ENCODE data around the gene DCDC2. TPM values are rescaled to one million over a fixed set of nuclear protein-coding genes. Genes with fewer than 3 reads are reported as not detected.
"Not testable (repeated sequence)": the region's sequence is repeated elsewhere in the genome, so short reads cannot be mapped to it uniquely, and the experiment has no call there.

Gene DCDC2
- not detected for total RNA-seq
- polyA plus RNA-seq = under 1 TPM in 1 of 4 donors, not detected in 3; 0.39 TPM

DNA sequence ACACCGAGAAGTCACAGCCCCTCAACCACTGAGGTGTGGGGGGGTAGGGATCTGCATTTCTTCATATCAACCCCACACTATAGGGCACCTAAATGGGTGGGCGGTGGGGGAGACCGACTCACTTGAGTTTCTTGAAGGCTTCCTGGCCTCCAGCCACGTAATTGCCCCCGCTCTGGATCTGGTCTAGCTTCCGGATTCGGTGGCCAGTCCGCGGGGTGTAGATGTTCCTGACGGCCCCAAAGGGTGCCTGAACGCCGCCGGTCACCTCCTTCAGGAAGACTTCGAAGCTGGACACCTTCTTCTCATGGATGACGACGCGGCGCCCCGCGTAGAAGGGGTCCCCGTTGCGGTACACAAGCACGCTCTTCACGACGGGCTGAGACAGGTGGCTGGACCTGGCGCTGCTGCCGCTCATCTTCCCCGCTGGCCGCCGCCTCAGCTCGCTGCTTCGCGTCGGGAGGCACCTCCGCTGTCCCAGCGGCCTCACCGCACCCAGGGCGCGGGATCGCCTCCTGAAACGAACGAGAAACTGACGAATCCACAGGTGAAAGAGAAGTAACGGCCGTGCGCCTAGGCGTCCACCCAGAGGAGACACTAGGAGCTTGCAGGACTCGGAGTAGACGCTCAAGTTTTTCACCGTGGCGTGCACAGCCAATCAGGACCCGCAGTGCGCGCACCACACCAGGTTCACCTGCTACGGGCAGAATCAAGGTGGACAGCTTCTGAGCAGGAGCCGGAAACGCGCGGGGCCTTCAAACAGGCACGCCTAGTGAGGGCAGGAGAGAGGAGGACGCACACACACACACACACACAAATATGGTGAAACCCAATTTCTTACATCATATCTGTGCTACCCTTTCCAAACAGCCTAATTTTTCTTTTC, at the start of gene DCDC2:
Gene DCDC2, minus strand, starts transcription at position 724 of the 883 bp plus-strand sequence. Its CDS starts 309 bp downstream, at position 415.
- Histone ChIP-seq H3K27ac (ENCODE audit: insufficient read depth, low read length, poor library complexity, severe bottlenecking) (no peak within 1 kb of the TSS), H3K4me3 (ENCODE audit: low read depth, low read length) (peak within 1 kb of the TSS; percentile 38), H3K36me3 (ENCODE audit: control insufficient read depth, insufficient read depth, low read length) (no peaks in the 10 kb centered on the region), H3K9me3 (ENCODE audit: control insufficient read depth in 2 of 2, low read length in 2 of 2) (no peaks in the 10 kb centered on the region), H3K4me1 (ENCODE audit: control insufficient read depth, insufficient read depth, low read length, poor library complexity, severe bottlenecking) (peaks cover 21% of the 10 kb centered on the region), H3K27me3 (ENCODE audit: control insufficient read depth, insufficient read depth, low read length) (peaks cover 9% of the 10 kb centered on the region)
- Mint-ChIP-seq H3K9me3 (peaks cover 0 to 2% (median 0%) of the 10 kb centered on the region in 7 donors), H3K4me1 (peaks cover 0 to 26% (median 21%) of the 10 kb centered on the region in 4 donors), H3K36me3 (no peaks in the 10 kb centered on the region), H3K27ac (peak within 1 kb of the TSS in 1 of 3 donors; percentile 21), H3K27me3 (peaks cover 30% of the 10 kb centered on the region), H3K4me3 (peak within 1 kb of the TSS; percentile 76 to 86 (median 77))
- peak; percentile 18 to 38 for ATAC-seq (ENCODE audit: low read depth in 2 of 2)
- peak; percentile 6 to 58 (median 41) for DNase-seq

DNA sequence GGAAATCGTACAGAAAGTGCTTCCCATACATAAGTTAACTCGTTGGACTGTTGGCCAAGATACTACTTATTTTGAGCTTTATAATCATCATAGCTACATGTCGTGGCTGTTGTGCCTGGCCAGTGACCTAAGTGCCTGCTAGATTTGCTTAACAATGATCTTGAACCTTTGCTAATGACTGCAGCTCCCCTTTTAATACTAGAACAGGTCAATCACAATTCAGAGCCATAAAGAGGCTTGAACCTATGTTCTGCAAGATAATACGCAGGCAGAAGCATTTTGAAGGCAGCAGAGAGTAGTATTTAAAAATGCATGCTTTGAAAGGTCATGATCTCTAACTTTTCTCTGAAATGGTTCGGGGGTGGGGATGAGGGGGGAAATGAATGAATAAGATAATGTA, 47.4 kb upstream of the DCDC2 start:
- H3K27me3 ChIP-seq (ENCODE audit: control insufficient read depth, insufficient read depth, low read length) = peaks cover 3% of the 10 kb centered on the region
- no peak overlapping the region for H3K4me3 ChIP-seq (ENCODE audit: low read depth, low read length)
- H3K4me3 Mint-ChIP-seq = peak overlapping the region in 3 of 4 donors; percentile 10 to 25 (median 17)
- H3K36me3 Mint-ChIP-seq = peaks cover 11% of the 10 kb centered on the region
- H3K4me1 ChIP-seq (ENCODE audit: control insufficient read depth, insufficient read depth, low read length, poor library complexity, severe bottlenecking) = peaks cover 21% of the 10 kb centered on the region
- H3K36me3 ChIP-seq (ENCODE audit: control insufficient read depth, insufficient read depth, low read length) = peaks cover 26% of the 10 kb centered on the region
- H3K9me3 Mint-ChIP-seq = peaks cover 0 to 1% (median 0%) of the 10 kb centered on the region in 7 donors
- no peak for DNase-seq
- no peaks in the 10 kb centered on the region for H3K9me3 ChIP-seq (ENCODE audit: control insufficient read depth in 2 of 2, low read length in 2 of 2)
- no peak overlapping the region for H3K27ac ChIP-seq (ENCODE audit: insufficient read depth, low read length, poor library complexity, severe bottlenecking)
- no peak for ATAC-seq (ENCODE audit: low read depth in 2 of 2)
- peaks cover 13% of the 10 kb centered on the region for H3K27me3 Mint-ChIP-seq
- H3K27ac Mint-ChIP-seq = peak overlapping the region in 1 of 3 donors; percentile 26
- peaks cover 11 to 40% (median 27%) of the 10 kb centered on the region in 4 donors for H3K4me1 Mint-ChIP-seq

DNA sequence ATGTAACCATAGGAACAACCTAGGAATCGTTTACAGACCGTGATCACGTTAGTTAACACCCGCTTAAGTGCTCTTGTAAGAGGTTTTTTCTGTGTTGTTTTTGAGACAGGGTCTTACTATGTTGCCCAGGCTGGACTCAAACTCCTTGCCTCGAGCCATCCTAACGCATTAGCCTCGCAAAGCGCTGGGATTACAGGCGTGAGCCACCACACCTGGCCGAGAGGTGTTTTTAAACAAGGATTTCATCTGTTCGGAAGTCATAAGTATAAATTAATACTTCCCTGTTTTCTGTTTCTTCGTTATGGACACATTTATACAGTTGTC, 45.6 kb upstream of the DCDC2 start:
- Histone ChIP-seq H3K9me3 (ENCODE audit: control insufficient read depth in 2 of 2, low read length in 2 of 2) (no peaks in the 10 kb centered on the region), H3K4me3 (ENCODE audit: low read depth, low read length) (peak overlapping the region; percentile 90), H3K27me3 (ENCODE audit: control insufficient read depth, insufficient read depth, low read length) (peaks cover 3% of the 10 kb centered on the region), H3K36me3 (ENCODE audit: control insufficient read depth, insufficient read depth, low read length) (peaks cover 14% of the 10 kb centered on the region), H3K27ac (ENCODE audit: insufficient read depth, low read length, poor library complexity, severe bottlenecking) (no peak overlapping the region), H3K4me1 (ENCODE audit: control insufficient read depth, insufficient read depth, low read length, poor library complexity, severe bottlenecking) (peaks cover 21% of the 10 kb centered on the region)
- ATAC-seq (ENCODE audit: low read depth in 2 of 2) (peak in 1 of 2 donors; percentile 9), DNase-seq (no peak)
- Mint-ChIP-seq H3K4me1 (peaks cover 11 to 40% (median 23%) of the 10 kb centered on the region in 4 donors), H3K9me3 (peaks cover 0 to 2% (median 0%) of the 10 kb centered on the region in 7 donors), H3K36me3 (peaks cover 4% of the 10 kb centered on the region), H3K27me3 (peaks cover 24% of the 10 kb centered on the region), H3K4me3 (peak overlapping the region; percentile 88 to 97 (median 93)), H3K27ac (peak overlapping the region in 2 of 3 donors; percentile 91 to 94)

DNA sequence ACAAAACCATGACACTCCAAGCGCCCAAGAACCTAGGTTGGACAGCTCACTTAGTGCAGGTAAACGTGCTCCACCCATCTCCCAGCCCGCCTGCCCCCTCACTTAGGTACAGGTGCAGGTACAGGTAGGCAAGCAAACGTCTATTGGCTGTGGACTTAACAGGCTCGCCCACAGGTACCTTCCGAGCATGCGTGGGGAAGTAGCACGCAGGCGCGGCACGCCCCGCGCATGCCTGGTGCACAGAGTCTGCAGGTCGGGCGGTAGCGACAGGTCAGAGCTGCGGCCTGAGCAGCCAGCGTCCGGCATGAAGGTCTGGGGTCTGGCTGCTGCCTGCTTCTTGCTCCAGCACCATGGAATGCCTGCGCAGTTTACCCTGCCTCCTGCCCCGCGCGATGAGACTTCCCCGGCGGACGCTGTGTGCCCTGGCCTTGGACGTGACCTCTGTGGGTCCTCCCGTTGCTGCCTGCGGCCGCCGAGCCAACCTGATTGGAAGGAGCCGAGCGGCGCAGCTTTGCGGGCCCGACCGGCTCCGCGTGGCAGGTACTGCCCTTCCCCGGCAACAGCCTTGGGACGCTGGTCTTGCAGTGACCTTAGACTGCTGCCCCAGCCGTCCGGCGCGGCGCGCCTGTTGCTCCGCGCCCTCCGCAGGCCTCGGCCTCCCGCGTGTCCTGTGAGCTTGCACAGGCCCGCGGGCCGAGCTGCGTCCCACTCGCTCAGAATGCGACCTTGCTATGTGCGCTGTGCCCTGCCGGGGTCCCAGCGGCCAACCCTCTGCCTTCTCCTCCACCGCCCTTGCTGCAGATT, 45.0 kb upstream of the DCDC2 start, which contains the start of gene MRS2:
Gene MRS2, plus strand, starts transcription at position 240 of the 804 bp plus-strand sequence. Its CDS starts 111 bp downstream, at position 351.
- Histone ChIP-seq H3K4me1 (ENCODE audit: control insufficient read depth, insufficient read depth, low read length, poor library complexity, severe bottlenecking) (peaks cover 21% of the 10 kb centered on the region), H3K9me3 (ENCODE audit: control insufficient read depth in 2 of 2, low read length in 2 of 2) (no peaks in the 10 kb centered on the region), H3K36me3 (ENCODE audit: control insufficient read depth, insufficient read depth, low read length) (peaks cover 10% of the 10 kb centered on the region), H3K27ac (ENCODE audit: insufficient read depth, low read length, poor library complexity, severe bottlenecking) (peak within 1 kb of the TSS; percentile 39), H3K27me3 (ENCODE audit: control insufficient read depth, insufficient read depth, low read length) (peaks cover 3% of the 10 kb centered on the region), H3K4me3 (ENCODE audit: low read depth, low read length) (peak within 1 kb of the TSS; percentile 90)
- ATAC-seq (ENCODE audit: low read depth in 2 of 2) (peak; percentile 86 to 90), DNase-seq (peak; percentile 63 to 86 (median 75))
- Mint-ChIP-seq H3K4me3 (peak within 1 kb of the TSS; percentile 88 to 97 (median 93)), H3K27me3 (peaks cover 28% of the 10 kb centered on the region), H3K27ac (peak within 1 kb of the TSS; percentile 56 to 94 (median 91)), H3K36me3 (peaks cover 4% of the 10 kb centered on the region), H3K9me3 (peaks cover 0 to 2% (median 0%) of the 10 kb centered on the region in 7 donors), H3K4me1 (peaks cover 11 to 39% (median 23%) of the 10 kb centered on the region in 4 donors)

DNA sequence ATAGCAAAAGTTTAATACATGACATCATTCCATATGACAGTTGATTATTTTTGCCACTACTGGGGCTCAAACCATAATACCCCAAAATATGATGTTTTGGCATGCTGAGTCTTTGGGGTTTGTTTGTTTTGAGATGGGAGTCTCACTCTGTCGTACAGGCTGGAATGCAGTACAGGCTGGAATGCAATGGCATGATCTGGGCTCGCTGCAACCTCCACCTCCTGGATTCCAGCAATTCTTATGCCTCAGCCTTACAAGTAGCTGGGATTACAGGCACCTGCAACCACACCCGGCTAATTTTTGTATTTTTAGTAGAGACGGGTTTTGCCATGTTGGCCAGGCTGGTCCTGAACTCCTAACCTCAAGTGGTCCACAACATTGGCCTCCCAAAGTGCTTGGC, 43.6 kb upstream of the DCDC2 start:
- Histone ChIP-seq H3K9me3 (ENCODE audit: control insufficient read depth in 2 of 2, low read length in 2 of 2) (peaks cover 0 to 3% of the 10 kb centered on the region in 2 experiments), H3K27me3 (ENCODE audit: control insufficient read depth, insufficient read depth, low read length) (peaks cover 11% of the 10 kb centered on the region), H3K27ac (ENCODE audit: insufficient read depth, low read length, poor library complexity, severe bottlenecking) (no peak overlapping the region), H3K4me3 (ENCODE audit: low read depth, low read length) (no peak overlapping the region), H3K36me3 (ENCODE audit: control insufficient read depth, insufficient read depth, low read length) (peaks cover 2% of the 10 kb centered on the region), H3K4me1 (ENCODE audit: control insufficient read depth, insufficient read depth, low read length, poor library complexity, severe bottlenecking) (peaks cover 21% of the 10 kb centered on the region)
- no peak overlapping the region for H3K27ac Mint-ChIP-seq
- DNase-seq (no peak), ATAC-seq (ENCODE audit: low read depth in 2 of 2) (no peak)
- H3K36me3 Mint-ChIP-seq = peaks cover 4% of the 10 kb centered on the region
- peak overlapping the region in 1 of 4 donors; percentile 88 for H3K4me3 Mint-ChIP-seq
- H3K27me3 Mint-ChIP-seq = peaks cover 40% of the 10 kb centered on the region
- H3K9me3 Mint-ChIP-seq = peaks cover 0 to 6% (median 2%) of the 10 kb centered on the region in 7 donors
- H3K4me1 Mint-ChIP-seq = peaks cover 11 to 37% (median 23%) of the 10 kb centered on the region in 4 donors

DNA sequence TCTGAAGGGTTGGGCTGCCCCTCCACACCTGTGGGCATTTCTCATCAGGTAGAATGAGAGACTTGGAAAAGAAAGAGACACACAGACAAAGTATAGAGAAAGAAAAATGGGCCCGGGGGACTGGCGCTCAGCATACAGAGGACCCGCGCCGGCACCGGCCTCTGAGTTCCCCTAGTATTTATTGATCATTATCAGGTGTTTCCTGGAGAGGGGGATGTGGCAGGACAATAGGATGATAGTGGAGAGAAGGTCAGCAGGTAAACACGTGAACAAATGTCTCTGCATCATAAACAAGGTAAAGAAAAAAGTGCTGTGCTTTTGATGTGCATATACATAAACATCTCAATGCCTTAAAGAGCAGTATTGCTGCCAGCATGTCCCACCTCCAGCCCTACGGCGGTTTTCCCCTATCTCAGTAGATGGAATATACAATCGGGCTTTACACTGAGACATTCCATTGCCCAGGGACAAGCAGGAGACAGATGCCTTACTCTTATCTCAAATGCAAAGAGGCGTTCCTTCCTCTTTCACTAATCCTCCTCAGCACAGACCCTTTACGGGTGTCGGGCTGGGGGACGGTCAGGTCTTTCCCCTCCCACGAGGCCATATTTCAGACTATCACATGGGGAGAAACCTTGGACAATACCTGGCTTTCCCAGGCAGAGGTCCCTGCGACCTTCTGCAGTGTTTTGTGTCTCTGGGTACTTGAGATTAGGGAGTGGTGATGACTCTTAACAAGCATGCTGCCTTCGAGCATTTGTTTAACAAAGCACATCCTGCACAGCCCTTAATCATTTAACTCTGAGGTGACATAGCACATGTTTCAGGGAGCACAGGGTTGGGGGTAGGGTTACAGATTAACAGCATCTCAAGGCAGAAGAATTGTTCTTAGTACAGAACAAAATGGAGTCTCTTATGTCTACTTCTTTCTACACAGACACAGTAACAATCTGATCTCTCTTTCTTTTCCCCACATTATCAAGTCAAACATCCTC, 42.5 kb upstream of the DCDC2 start:
- Histone ChIP-seq H3K4me1 (ENCODE audit: control insufficient read depth, insufficient read depth, low read length, poor library complexity, severe bottlenecking) (peaks cover 21% of the 10 kb centered on the region), H3K27me3 (ENCODE audit: control insufficient read depth, insufficient read depth, low read length) (peaks cover 17% of the 10 kb centered on the region)
- H3K9me3 ChIP-seq (ENCODE audit: control insufficient read depth in 2 of 2, low read length in 2 of 2); DNase-seq; H3K27ac ChIP-seq (ENCODE audit: insufficient read depth, low read length, poor library complexity, severe bottlenecking); H3K4me3 ChIP-seq (ENCODE audit: low read depth, low read length); ATAC-seq (ENCODE audit: low read depth in 2 of 2); H3K36me3 Mint-ChIP-seq; H3K36me3 ChIP-seq (ENCODE audit: control insufficient read depth, insufficient read depth, low read length); H3K9me3 Mint-ChIP-seq: not testable (repeated sequence)
- H3K27me3 Mint-ChIP-seq = peaks cover 41% of the 10 kb centered on the region
- H3K4me3 Mint-ChIP-seq = peak overlapping the region in 3 of 4 donors; percentile 43 to 88 (median 74)
- H3K4me1 Mint-ChIP-seq = peaks cover 11 to 34% (median 18%) of the 10 kb centered on the region in 4 donors
- peak overlapping the region in 1 of 3 donors; percentile 62 for H3K27ac Mint-ChIP-seq
